ENCODE data around the gene KIF12.

DNA sequence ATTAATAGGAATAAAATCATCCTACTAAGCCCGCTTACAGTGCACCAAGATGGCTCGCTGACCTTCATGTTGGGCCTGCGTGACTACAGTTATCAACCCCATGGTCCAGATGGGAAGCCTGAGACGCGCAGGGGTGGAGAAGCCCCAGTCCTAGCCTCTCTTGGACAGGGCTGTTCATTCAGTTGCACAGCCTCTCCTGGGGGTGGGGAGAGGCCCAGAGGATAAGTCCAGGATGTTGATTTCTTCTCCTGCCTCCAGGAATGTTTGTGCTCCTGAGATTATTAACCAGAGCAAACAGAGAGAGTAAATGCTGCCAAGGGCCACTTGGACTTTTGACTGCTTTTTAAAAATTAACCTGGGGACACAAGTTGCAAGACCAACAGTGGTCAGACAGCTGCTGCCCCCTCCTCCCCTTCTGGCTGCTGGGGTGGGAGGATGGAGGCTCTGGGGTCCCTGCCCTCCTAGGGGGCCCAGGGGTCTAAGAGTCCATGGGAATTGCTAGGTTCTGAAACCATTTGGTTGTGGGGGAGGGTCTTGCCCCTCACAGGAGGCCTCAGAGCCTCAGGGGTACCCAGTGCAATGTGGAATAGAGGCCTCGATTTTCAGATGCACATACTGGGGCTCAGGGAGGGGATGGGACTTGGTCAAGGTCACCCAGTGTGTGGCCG is 18.2 kb downstream of the KIF12 start:
- TF ChIP-seq, protein P1, sequence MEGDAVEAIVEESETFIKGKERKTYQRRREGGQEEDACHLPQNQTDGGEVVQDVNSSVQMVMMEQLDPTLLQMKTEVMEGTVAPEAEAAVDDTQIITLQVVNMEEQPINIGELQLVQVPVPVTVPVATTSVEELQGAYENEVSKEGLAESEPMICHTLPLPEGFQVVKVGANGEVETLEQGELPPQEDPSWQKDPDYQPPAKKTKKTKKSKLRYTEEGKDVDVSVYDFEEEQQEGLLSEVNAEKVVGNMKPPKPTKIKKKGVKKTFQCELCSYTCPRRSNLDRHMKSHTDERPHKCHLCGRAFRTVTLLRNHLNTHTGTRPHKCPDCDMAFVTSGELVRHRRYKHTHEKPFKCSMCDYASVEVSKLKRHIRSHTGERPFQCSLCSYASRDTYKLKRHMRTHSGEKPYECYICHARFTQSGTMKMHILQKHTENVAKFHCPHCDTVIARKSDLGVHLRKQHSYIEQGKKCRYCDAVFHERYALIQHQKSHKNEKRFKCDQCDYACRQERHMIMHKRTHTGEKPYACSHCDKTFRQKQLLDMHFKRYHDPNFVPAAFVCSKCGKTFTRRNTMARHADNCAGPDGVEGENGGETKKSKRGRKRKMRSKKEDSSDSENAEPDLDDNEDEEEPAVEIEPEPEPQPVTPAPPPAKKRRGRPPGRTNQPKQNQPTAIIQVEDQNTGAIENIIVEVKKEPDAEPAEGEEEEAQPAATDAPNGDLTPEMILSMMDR (conservative IDR thresholded peaks at IDR 0.05): no peak
- no peak for TF ChIP-seq ZFX (IDR thresholded peaks at IDR 0.05)
